GM12801 (cell line): ENCODE measurements around the gene ACTR3.

Experiments used
- CTCF ChIP-seq: IDR thresholded peaks from one replicate; pipeline ENCODE4 v1.5.1; 2011; ENCODE audit warnings: control low read depth; ENCODE audit not compliant: insufficient read length; ENCODE audit errors: extremely low read depth

ACTR3 gene

GRCh38 chr2:113890253-113891235 is 655 bp downstream of the ACTR3 start:
- no peak for TF ChIP-seq CTCF

GRCh38 chr2:113891265-113891959 is 1.5 kb downstream of the ACTR3 start:
- no peak for TF ChIP-seq CTCF

GRCh38 chr2:113892004-113892710 is 2.3 kb downstream of the ACTR3 start:
- no peak for TF ChIP-seq CTCF

GRCh38 chr2:113894156-113894743 is 4.4 kb downstream of the ACTR3 start:
- TF ChIP-seq CTCF, result no peak

- no peak for TF ChIP-seq CTCF
Observed at GRCh38 chr2:113895301-113895700, 5.4 kb downstream of the ACTR3 start.

- TF ChIP-seq CTCF, result no peak
Observed at GRCh38 chr2:113895819-113896563, 6.1 kb downstream of the ACTR3 start.
